Smooth muscle cell (in vitro differentiated cells): Measurements from ENCODE around the gene UNC13D. TPM values are rescaled to one million over a fixed set of nuclear protein-coding genes. Genes with fewer than 3 reads are reported as not detected.

Source experiments
- DNase-seq: peaks from one replicate; lab custom pipeline; 2025; ENCODE audit not compliant: unreplicated experiment; lab: John Stamatoyannopoulos, UW
- H2AFZ ChIP-seq: fragments of 200-600 bp; sonication (generic); 2 replicates; pipeline ENCODE4 v1.6.0; 2016; ENCODE audit warnings: antibody characterized with exemption, low read depth, mild to moderate bottlenecking
- H3F3A ChIP-seq: fragments of 200-600 bp; sonication (generic); 2 replicates; pipeline ENCODE4 v1.6.0; 2017; ENCODE audit warnings: antibody characterized with exemption, low read depth
- H3K27ac ChIP-seq: fragments of 200-600 bp; sonication (generic); 2 replicates; pipeline ENCODE4 v1.5.1; 2016; ENCODE audit warnings: low read depth, mild to moderate bottlenecking
- H3K27me3 ChIP-seq: fragments of 200-600 bp; sonication (generic); 2 replicates; pipeline ENCODE4 v1.6.1; 2016; ENCODE audit warnings: low read depth, mild to moderate bottlenecking
- H3K36me3 ChIP-seq: fragments of 200-600 bp; sonication (generic); 2 replicates; pipeline ENCODE4 v1.5.1; 2016; ENCODE audit warnings: low read depth
- H3K4me1 ChIP-seq: fragments of 200-600 bp; sonication (generic); 2 replicates; pipeline ENCODE4 v1.5.1; 2016; ENCODE audit warnings: low read depth
- H3K4me2 ChIP-seq: fragments of 200-600 bp; sonication (generic); 2 replicates; pipeline ENCODE4 v1.6.0; 2016; ENCODE audit warnings: mild to moderate bottlenecking
- H3K4me3 ChIP-seq: fragments of 200-600 bp; sonication (generic); 2 replicates; pipeline ENCODE4 v1.5.1; 2016; ENCODE audit warnings: mild to moderate bottlenecking
- H3K79me2 ChIP-seq: fragments of 200-600 bp; sonication (generic); 2 replicates; pipeline ENCODE4 v1.6.0; 2016; ENCODE audit warnings: low read depth, mild to moderate bottlenecking
- H3K9ac ChIP-seq: fragments of 200-600 bp; sonication (generic); 2 replicates; pipeline ENCODE4 v1.6.0; 2016; ENCODE audit warnings: low read depth
- H3K9me3 ChIP-seq: fragments of 200-600 bp; sonication (generic); replicated peaks from 2 replicates; pipeline ENCODE4 v1.5.1; 2016; ENCODE audit warnings: low read depth
- H4K20me1 ChIP-seq: fragments of 200-600 bp; sonication (generic); 2 replicates; pipeline ENCODE4 v1.6.0; 2016; ENCODE audit warnings: low read depth
- WGBS: methylation state at CpG from one replicate; pipeline ENCODE4 v1.1.7; 2016; ENCODE audit warnings: low lambda C conversion rate; 5-methylcytosine and 5-hydroxymethylcytosine counted together
- polyA plus RNA-seq: library from polyadenylated mRNA; unstranded; fragments of >200 nt; fragmentation: Nextera tagmentation; extraction: Ambion mirVana; gene quantifications from 2 replicates; pipeline ENCODE4 v1.2.1, GENCODE V29; 2016
- total RNA-seq: library from RNA; depleted of rRNA; stranded (reverse); fragments of >200 nt; gene quantifications from 2 replicates; pipeline ENCODE4 v1.2.3, GENCODE V29; 2014
- TF ChIP-seq, protein P1 (sequence below): fragments of 200-600 bp; sonication (generic); IDR thresholded peaks from 2 replicates; pipeline ENCODE4 v1.5.1; 2017; ENCODE audit warnings: borderline replicate concordance, mild to moderate bottlenecking, antibody characterized with exemption; ENCODE audit not compliant: insufficient read depth, poor library complexity, severe bottlenecking

Gene UNC13D
- total and polyA plus RNA-seq, 2 experiments from 2014 or later, result 2.4 to 4.5 TPM

DNA sequence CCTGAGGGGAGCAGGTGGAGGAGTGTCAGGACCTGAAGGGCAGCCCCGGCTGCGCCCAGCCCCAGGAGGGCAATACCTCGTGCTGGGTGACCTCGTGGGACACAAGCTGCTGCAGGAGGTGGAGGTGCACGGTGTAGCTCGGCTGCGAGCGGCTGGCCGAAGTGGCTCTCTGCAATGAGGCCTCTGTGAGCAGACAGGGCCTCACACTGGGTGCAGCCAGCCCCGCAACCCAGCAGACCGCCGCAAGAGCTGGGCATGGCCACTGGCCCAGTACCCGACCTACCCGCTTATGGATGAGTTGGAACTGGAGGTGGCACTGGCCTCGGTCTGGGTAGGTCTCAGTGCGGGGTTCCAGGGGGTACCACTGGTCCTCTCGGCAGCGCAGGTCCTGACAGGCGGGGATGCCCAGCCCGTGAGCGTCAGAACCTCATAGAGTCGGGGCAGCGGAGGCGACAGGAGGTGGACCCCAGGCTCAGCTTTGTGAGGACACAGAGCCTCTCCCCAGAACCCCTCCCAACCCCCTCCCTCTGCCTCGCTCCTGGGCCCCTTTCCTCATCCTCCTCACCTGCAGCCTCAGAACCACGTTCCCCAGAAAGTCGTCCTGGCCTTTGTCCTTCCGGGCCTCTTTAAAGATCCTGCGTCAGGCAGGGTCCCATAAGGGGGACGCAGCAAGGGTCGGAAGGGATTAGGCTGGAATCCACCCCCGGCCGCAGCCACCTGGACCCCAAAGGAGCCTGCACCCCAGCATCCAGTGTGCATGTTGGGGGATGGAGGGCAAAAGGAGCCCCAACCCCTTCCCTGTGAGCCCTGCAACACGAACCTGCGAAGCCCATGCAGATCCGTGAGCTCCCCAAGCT is 4.0 kb downstream of the UNC13D start:
- H3K79me2 ChIP-seq, result no peaks in the 10 kb centered on the region
- H3K4me3 ChIP-seq, result no peak overlapping the region
- no peaks in the 10 kb centered on the region for H3K27me3 ChIP-seq
- no peak overlapping the region for H3K27ac ChIP-seq
- no peak overlapping the region for H3K9ac ChIP-seq
- no peaks in the 10 kb centered on the region for H3K36me3 ChIP-seq
- no peaks in the 10 kb centered on the region for H3F3A ChIP-seq
- H2AFZ ChIP-seq, result no peak overlapping the region
- H4K20me1 ChIP-seq, result no peaks in the 10 kb centered on the region
- 98% methylated on average over 34 of the region's 36 CpGs for WGBS
- TF ChIP-seq, protein P1, sequence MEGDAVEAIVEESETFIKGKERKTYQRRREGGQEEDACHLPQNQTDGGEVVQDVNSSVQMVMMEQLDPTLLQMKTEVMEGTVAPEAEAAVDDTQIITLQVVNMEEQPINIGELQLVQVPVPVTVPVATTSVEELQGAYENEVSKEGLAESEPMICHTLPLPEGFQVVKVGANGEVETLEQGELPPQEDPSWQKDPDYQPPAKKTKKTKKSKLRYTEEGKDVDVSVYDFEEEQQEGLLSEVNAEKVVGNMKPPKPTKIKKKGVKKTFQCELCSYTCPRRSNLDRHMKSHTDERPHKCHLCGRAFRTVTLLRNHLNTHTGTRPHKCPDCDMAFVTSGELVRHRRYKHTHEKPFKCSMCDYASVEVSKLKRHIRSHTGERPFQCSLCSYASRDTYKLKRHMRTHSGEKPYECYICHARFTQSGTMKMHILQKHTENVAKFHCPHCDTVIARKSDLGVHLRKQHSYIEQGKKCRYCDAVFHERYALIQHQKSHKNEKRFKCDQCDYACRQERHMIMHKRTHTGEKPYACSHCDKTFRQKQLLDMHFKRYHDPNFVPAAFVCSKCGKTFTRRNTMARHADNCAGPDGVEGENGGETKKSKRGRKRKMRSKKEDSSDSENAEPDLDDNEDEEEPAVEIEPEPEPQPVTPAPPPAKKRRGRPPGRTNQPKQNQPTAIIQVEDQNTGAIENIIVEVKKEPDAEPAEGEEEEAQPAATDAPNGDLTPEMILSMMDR, result no peak
- H3K9me3 ChIP-seq, result no peaks in the 10 kb centered on the region
- H3K4me1 ChIP-seq, result peaks cover 4% of the 10 kb centered on the region
- H3K4me2 ChIP-seq, result no peak overlapping the region
- DNase-seq, result no peak

DNA sequence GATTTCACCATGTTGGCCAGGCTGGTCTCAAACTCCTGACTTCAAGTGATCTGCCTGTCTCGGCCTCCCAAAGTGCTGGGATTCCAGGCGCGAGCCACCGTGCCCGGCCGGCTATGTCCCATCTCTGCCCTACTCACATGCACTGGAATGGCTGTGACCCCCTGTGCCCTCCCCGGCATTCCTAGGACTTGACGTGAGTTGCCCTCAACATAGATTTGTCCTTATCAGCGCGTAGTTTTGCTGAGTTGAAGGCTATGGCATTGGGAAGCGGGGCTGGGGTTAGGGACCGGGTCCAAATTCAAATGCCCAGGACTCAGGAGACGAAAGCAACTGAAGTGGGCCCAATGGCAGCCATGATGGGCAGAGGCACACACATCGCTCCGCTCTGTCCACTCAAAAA is 5.8 kb downstream of the UNC13D start:
- no peak overlapping the region for H3K4me2 ChIP-seq
- H3K9me3 ChIP-seq, result no peaks in the 10 kb centered on the region
- H3K27ac ChIP-seq, result no peak overlapping the region
- no peaks in the 10 kb centered on the region for H3F3A ChIP-seq
- TF ChIP-seq, protein P1, result no peak
- H3K36me3 ChIP-seq, result no peaks in the 10 kb centered on the region
- no peaks in the 10 kb centered on the region for H4K20me1 ChIP-seq
- no peak overlapping the region for H2AFZ ChIP-seq
- no peaks in the 10 kb centered on the region for H3K27me3 ChIP-seq
- WGBS, result 96% methylated on average over 15 of the region's 15 CpGs
- no peak overlapping the region for H3K4me3 ChIP-seq
- DNase-seq, result no peak
- no peaks in the 10 kb centered on the region for H3K79me2 ChIP-seq
- no peak overlapping the region for H3K9ac ChIP-seq
- H3K4me1 ChIP-seq, result no peaks in the 10 kb centered on the region

DNA sequence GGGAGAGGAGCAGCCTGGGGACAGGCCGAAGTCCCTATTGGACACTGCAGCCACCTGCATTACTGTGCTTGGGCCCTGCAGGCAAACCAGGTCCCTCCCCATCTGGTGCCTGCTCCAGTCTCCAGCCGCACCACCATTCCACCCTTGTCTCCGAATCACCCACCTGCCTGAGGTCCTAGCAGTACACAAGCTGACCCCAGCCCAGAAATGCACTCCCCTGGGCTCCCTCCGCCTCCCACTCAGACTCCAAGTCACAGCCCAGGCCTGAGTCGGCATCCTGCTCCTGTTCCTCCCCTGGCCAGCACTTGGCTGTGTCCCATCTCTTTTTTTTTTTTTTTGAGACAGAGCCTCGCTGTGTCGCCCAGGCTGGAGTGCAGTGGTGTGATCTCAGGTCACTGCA is 6.3 kb downstream of the UNC13D start:
- TF ChIP-seq, protein P1, result no peak
- H3K4me2 ChIP-seq, result no peak overlapping the region
- DNase-seq, result no peak
- no peaks in the 10 kb centered on the region for H3K79me2 ChIP-seq
- no peaks in the 10 kb centered on the region for H3K36me3 ChIP-seq
- no peaks in the 10 kb centered on the region for H3K4me1 ChIP-seq
- no peaks in the 10 kb centered on the region for H3F3A ChIP-seq
- H3K27me3 ChIP-seq, result no peaks in the 10 kb centered on the region
- no peaks in the 10 kb centered on the region for H3K9me3 ChIP-seq
- no peak overlapping the region for H3K27ac ChIP-seq
- no peak overlapping the region for H3K4me3 ChIP-seq
- no peaks in the 10 kb centered on the region for H4K20me1 ChIP-seq
- WGBS, result 89% methylated on average over 7 of the region's 7 CpGs
- no peak overlapping the region for H3K9ac ChIP-seq
- H2AFZ ChIP-seq, result no peak overlapping the region

DNA sequence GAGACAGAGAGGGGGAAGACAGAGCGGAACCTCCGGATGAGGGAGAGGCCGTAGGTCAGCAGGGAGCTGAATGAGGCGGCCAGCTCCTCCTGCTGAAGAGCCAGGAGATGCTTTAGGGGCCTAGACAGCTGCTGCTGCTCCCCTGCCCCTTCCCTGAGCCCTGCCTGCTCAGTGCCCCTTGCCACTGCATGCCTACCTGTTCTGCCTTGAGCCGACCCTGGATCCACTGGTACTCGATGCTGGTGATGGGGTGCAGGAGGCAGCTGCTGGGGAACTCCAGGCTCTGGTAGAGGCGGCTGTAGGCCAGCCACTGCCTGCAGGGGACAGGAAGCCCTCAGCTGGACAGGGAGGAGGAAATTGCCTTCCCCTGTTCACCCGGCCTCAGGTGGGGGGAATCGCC is 7.6 kb downstream of the UNC13D start:
- 91% methylated on average over 9 of the region's 9 CpGs for WGBS
- TF ChIP-seq, protein P1, result no peak

More for the DNA sequence above, 7.6 kb downstream of the UNC13D start:
- H2AFZ ChIP-seq, result no peak overlapping the region
- H3K4me1 ChIP-seq, result no peaks in the 10 kb centered on the region
- H3K4me2 ChIP-seq, result no peak overlapping the region
- no peak overlapping the region for H3K4me3 ChIP-seq
- no peaks in the 10 kb centered on the region for H3K36me3 ChIP-seq
- no peak overlapping the region for H3K9ac ChIP-seq
- no peak overlapping the region for H3K27ac ChIP-seq
- no peaks in the 10 kb centered on the region for H3K27me3 ChIP-seq
- H3K79me2 ChIP-seq, result no peaks in the 10 kb centered on the region
- DNase-seq, result no peak
- no peaks in the 10 kb centered on the region for H4K20me1 ChIP-seq
- H3F3A ChIP-seq, result no peaks in the 10 kb centered on the region
- no peaks in the 10 kb centered on the region for H3K9me3 ChIP-seq
